GM10248 (cell line): ENCODE data around the gene ZGLP1.
A peak's percentile ranks its signal among the peaks of the same experiment; 100 is the strongest.

Experiments
- CTCF ChIA-PET: fragments of 300-600 bp; sonication (Branson Sonifier 250); formaldehyde crosslinking; extraction: SDS; loops from one replicate; lab custom pipeline; 2021; ENCODE audit warnings: antibody characterized with exemption; lab: Yijun Ruan, JAX
- POLR2A ChIA-PET: fragments of 350-650 bp; sonication (Branson Sonifier 250); formaldehyde crosslinking; extraction: SDS; loops from one replicate; lab custom pipeline; 2020; ENCODE audit warnings: antibody characterized with exemption; lab: Yijun Ruan, JAX
- DNase-seq: peaks from one replicate; pipeline ENCODE4 v3.0.0; 2012; ENCODE audit errors: extremely low spot score
- TF ChIP-seq, protein P1 (sequence below): IDR thresholded peaks from 2 replicates; pipeline ENCODE4 v1.5.1; 2012; ENCODE audit warnings: mild to moderate bottlenecking, low read depth; ENCODE audit errors: extremely low read depth, missing control alignments, control extremely low read depth

The ZGLP1 gene

DNA sequence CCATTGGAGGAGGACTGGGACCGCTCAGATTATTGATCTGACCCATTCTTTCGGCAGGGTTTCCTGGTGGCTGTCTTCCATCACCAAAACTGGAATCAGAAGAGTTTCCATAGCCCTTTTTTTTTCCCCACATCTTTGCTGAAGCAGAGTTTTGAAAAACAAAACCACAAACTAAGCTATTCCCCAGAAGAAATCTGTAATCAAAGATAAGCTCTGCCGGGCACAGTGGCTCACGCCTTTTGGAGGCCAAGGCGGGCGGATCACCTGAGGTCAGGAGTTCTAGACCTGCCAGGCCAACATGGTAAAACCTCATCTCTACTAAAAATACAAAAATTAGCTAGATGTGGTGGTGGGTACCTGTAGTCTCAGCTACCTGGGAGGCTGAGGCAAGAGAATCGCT, 42.9 kb downstream of the ZGLP1 start:
- CTCF ChIA-PET: interaction anchor here (0.8 to 16.8 kb wide), 5 partner anchors 8 to 124 kb away, joined by 3 to 484 read pairs (median 11); partner anchors contain the start of gene TYK2
- TF ChIP-seq, protein P1, sequence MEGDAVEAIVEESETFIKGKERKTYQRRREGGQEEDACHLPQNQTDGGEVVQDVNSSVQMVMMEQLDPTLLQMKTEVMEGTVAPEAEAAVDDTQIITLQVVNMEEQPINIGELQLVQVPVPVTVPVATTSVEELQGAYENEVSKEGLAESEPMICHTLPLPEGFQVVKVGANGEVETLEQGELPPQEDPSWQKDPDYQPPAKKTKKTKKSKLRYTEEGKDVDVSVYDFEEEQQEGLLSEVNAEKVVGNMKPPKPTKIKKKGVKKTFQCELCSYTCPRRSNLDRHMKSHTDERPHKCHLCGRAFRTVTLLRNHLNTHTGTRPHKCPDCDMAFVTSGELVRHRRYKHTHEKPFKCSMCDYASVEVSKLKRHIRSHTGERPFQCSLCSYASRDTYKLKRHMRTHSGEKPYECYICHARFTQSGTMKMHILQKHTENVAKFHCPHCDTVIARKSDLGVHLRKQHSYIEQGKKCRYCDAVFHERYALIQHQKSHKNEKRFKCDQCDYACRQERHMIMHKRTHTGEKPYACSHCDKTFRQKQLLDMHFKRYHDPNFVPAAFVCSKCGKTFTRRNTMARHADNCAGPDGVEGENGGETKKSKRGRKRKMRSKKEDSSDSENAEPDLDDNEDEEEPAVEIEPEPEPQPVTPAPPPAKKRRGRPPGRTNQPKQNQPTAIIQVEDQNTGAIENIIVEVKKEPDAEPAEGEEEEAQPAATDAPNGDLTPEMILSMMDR: no peak
- POLR2A ChIA-PET: no interaction called here
- no peak for DNase-seq

DNA sequence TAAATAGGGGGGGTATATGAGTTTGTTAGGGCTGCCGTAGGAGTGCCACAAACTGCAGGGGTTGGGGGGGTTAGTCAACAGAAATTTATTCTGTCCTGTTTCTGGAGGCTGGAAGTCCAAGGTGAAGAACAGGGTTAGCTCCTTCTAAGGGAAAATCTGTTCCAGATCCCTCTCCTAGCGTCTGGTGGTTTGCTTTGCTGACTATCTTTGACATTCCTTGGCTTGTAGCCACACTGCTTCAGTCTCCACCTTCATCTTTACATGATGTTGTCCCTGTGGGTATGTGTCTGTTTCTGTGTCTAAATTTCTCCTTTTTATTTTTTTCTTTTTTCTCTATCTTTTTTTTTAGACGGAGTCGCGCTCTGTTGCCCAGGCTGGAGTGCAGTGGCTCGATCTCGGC, 46.8 kb downstream of the ZGLP1 start:
- no peak for DNase-seq
- TF ChIP-seq, protein P1: no peak
- ChIA-PET CTCF (interaction anchor here (7.7 to 16.8 kb wide), 2 partner anchors 121 to 133 kb away, joined by 158 to 484 read pairs; partner anchors contain the start of gene TYK2), POLR2A (no interaction called here)

DNA sequence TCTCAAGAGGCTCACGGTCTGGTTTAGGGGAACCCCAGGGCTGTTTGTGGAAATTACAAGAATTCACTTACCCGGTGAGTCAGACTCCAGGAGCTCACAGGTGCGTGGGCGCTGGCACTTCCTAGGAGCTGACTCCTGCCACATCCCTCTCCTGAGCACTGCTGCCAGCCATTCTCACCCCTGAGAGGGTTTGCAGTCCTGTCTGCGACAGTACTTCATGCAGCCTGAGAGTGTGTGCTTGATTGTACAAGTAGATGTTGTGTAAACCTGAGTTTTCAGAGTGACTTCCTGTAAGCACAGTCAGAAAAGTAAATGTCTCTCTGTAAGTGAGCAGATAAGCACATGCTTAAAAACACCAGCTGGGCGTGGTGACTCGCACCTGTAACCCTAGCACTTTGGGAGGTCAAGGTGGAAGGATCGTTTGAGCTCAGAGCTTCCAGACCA, 49.5 kb downstream of the ZGLP1 start:
- DNase-seq: peak; percentile 22
- ChIA-PET POLR2A (interaction anchor here (0.8 to 2.0 kb wide), 4 partner anchors 10 to 152 kb away, joined by 3 to 15 read pairs (median 6); partner anchors contain the start of genes ICAM1 and ICAM5), CTCF (interaction anchor here (0.9 to 16.8 kb wide), 24 partner anchors 8 to 328 kb away, joined by 3 to 484 read pairs (median 12); partner anchors contain the start of genes ANGPTL6, ICAM1, ICAM4 and ICAM5)
- TF ChIP-seq, protein P1: no peak

DNA sequence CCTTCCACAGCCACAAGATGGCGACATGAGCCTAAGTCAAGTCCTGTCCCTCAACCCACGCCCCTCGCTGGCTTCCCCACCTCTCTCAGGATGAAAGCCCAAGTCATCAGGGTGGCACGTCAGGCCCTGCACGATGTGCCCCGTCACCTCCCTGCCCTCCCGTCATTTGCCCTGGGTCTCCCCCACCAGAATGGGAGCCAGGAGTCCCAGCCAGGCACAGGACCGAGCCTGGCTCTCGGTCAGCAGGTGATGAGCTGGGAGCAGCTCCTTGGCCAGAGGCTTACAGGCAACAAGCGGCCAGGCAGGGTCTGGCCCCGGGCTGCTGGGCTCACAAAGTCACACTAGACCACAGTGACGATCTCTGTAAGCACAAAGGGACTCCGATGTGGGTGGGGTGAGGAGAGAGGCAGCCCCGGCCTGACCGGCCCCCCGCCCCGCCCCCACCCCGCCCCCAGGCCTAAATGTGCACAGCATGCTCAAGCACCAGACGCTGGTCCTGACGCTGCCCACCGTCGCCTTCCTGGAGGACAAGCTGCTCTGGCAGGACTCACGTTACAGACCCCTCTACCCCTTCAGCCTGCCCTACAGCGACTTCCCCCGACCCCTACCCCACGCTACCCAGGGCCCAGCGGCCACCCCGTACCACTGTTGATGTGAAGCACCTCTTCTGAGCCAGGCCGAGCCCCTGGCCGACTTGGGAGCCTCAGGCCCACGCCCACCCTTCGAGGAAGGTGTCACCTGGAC, 50.3 kb downstream of the ZGLP1 start:
- TF ChIP-seq, protein P1: peak; percentile 75
- CTCF ChIA-PET: interaction anchor here (0.6 to 16.8 kb wide), 53 partner anchors 8 to 327 kb away, joined by 3 to 484 read pairs (median 5); partner anchors contain the start of genes ANGPTL6, CDC37, ICAM1 and ICAM4
- peak; percentile 81 for DNase-seq
- POLR2A ChIA-PET: interaction anchor here (0.6 to 2.1 kb wide), 10 partner anchors 10 to 146 kb away, joined by 3 to 15 read pairs (median 5); partner anchors contain the start of genes ICAM1 and ICAM5

DNA sequence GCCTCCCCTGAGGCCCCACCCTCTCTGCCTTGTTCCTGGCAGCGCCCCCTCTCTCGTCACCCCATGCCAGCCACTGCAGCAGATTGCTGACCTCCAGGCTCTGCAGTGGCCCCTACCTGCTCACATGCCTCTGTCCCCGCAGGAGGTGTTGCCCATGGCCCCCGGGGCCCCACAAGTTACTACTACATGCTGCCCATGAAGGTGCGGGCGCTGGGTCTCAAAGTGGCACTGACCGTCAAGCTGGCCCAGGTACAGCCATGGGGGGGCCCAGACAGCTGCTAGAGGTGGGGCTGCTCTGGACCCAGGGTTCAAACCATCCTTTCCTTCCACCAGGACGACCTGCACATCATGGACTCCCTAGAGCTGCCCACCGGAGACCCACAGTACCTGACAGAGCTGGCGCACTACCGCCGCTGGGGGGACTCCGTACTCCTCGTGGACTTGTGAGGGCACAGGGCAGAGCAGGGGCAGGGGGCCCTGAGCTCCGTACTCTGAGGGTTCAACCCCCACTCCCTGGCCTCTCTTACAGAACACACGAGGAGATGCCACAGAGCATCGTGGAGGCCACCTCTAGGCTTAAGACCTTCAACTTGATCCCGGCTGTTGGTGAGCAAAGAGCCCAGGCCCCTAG, 51.4 kb downstream of the ZGLP1 start:
- DNase-seq: no peak
- ChIA-PET POLR2A (interaction anchor here (0.6 to 2.1 kb wide), 8 partner anchors 11 to 148 kb away, joined by 3 to 11 read pairs (median 5); partner anchors contain the start of genes ICAM1 and ICAM5), CTCF (interaction anchor here (0.6 to 16.8 kb wide), 43 partner anchors 9 to 326 kb away, joined by 3 to 484 read pairs (median 6); partner anchors contain the start of genes ANGPTL6, CDC37, ICAM1 and ICAM4)
- TF ChIP-seq, protein P1: no peak
